CD4-positive, alpha-beta T cell treated with Interleukin-2 at 100 ng/mL for 4 hours (primary cell): ENCODE measurements around the gene CREBRF.
"Not testable (repeated sequence)": the region's sequence is repeated elsewhere in the genome, so short reads cannot be mapped to it uniquely, and the experiment has no call there.

Experiments
- DNase-seq: peaks from one replicate; pipeline ENCODE4 v3.0.0-alpha.2; 2020; ENCODE audit warnings: low spot score

The CREBRF gene

DNA sequence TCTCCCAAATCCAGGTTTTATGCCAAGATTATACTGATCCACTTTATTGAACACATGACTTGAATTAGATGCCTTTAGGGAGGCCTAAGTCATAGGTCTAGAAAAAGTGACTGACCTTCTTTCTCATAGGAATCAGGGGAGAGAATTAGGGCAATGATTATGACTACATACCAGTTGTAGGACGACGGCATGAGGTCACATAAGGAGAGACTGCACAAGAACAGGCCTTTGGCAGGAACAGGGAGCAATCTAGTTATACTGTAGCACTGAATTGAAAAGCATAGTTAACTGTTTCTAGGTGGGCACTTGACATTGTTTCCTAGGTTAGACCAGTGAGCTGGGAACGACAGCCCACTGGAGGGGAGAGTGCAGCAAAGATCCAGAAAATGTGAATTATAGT, 22.7 kb downstream of the CREBRF start:
- no peak for DNase-seq

- no peak for DNase-seq
Measured at GRCh38 chr5:173089581-173089980, 33.4 kb downstream of the CREBRF start.

DNA sequence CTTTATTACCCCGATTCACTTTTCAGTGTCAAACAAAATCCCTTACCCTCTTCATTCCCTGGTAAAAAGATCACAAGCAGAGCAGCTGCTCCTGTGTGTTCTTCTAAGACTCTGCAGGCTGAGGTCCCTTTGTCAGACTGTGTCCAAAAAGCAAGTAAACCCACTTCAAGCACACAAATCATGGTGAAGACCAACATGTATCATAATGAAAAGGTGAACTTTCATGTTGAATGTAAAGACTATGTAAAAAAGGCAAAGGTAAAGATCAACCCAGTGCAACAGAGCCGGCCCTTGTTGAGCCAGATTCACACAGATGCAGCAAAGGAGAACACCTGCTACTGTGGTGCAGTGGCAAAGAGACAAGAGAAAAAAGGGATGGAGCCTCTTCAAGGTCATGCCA, 34.5 kb downstream of the CREBRF start:
- no peak for DNase-seq

DNA sequence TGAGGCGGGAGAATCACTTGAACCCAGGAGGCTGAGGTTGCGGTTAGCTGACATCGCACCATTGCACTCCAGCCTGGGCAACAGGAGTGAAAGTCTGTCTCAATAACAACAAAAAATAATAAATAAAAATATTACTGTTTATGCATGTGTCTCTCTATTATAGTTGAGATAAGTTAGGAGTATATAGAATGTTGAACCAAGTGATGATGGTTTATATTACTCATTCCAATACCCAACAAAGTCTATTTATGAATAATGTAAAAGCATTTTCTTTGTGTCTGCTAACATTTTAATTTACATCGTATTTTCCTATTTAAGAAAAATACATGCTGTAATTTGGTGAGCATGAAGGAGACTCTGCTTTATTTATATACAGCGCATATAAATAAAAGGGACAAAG, 35.8 kb downstream of the CREBRF start:
- DNase-seq: no peak

- DNase-seq: no peak
Measured at GRCh38 chr5:173093606-173094005, 37.5 kb downstream of the CREBRF start.

DNA sequence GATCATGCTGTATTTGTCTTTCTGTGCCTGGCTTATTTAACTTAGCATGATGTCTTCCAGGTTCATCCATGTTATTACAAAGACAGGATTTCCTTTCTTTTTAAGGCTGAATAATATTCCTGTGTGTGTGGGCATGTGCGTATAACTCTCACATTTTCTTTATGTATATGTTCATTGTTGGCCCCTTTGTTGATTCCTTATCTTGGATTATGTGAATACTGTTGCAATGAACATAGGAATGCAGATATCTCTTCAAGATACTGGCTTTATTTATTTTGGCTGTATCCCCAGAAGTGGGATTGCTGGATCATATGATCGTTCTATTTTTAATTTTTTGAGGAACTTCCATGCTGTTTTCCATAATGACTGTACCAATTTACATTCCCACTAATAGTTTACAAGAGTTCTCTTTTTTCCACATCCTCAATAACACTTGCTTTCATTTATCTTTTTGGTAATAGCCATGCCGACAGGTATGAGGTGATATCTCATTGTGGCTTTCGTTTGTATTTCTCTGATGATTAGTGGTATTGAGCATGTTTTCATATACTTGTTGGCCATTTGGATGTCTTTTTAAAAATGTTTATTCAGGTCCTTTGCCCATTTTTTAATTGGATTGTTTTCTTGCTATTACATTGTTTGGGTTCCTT, 38.0 kb downstream of the CREBRF start:
- no peak for DNase-seq

DNA sequence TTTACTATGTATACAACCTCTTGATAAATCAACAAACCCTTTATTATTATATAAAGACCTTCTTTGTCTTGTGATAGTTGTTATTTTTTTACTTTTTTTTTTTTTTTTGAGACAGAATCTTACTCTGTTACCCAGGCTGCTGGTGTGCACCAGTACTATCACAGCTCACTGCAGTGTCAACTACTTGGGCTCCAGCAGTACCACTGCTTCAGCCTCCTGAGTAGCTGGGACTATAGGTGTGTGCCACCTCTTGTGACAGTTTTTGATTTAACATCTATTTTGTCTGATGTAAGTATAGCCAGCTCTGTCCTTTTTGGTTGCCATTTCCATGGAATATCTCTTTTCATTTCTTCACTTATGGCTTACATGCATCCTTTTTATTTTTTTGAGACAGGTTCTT, 42.6 kb downstream of the CREBRF start:
- no peak for DNase-seq

GRCh38 chr5:173099461-173099860, 43.3 kb downstream of the CREBRF start:
- DNase-seq: no peak

- no peak for DNase-seq
Measured at GRCh38 chr5:173101245-173101644, 45.1 kb downstream of the CREBRF start.

DNA sequence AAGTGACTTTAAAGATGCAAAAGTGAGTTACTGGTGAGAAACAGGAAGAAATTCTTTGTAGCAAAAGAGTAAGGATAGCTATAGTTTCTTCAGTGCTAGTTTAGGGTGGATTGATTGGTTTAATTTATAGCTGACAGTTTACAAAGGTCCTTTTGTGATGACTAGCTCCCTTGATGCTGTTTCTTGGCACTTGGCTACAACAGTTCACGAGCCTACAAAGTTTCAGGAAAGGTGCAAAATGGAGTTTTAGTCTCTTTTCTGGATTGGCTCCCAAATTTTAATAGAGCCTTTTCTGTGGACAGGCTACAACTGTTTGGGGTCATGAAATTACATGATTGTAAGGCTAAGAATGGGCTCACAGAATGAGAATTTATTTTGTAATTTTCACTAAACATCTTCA, 47.3 kb downstream of the CREBRF start:
- no peak for DNase-seq

- no peak for DNase-seq
Measured at GRCh38 chr5:173108914-173109313, 52.8 kb downstream of the CREBRF start.

DNA sequence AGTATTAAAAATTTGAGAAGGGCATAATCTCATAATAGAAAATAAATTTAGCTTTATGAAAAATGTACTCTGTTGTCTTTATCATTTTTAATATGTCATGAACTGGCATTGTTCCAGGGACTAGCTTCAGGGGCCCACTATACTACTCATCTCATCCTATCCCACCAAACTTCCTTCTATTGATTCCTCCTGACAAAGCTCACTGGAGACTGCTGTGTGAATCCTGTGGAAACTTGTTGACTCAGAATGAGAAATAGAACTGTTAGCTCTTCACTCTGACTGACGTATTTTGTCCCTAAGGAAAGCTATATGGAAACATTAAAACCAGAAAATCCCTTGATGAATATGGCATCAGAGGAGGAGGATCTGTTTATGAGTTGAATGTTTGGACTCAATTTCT, 58.4 kb downstream of the CREBRF start:
- no peak for DNase-seq

GRCh38 chr5:173119719-173120118, 63.6 kb downstream of the CREBRF start:
- DNase-seq: no peak

GRCh38 chr5:173123416-173123815, 67.3 kb downstream of the CREBRF start:
- DNase-seq: no peak

- not testable (repeated sequence) for DNase-seq
Measured at GRCh38 chr5:173132166-173132565, 76.0 kb downstream of the CREBRF start.

- no peak for DNase-seq
Measured at GRCh38 chr5:173138707-173139106, 82.6 kb downstream of the CREBRF start.

DNA sequence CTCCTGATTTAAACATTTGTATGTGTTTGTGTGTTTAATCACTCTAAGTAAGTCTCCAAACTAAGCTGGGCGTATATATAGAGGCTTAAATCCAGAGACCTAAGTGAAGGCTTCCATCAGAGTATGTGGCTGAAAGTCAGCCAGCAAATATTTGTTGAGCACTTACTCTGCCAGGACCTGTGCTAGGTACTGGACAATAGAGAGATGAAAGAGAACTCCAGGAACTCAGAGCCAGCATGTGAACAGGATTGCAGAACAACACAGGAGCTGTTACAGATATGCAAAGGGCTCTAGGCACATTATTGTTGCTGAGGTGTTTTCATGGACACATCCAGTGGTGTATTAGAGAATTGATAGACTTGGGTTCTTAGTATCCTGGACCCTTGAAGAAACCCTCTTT, 83.5 kb downstream of the CREBRF start:
- no peak for DNase-seq

- no peak for DNase-seq
Measured at GRCh38 chr5:173140769-173141168, 84.6 kb downstream of the CREBRF start.

GRCh38 chr5:173143567-173143966, 87.4 kb downstream of the CREBRF start:
- no peak for DNase-seq

DNA sequence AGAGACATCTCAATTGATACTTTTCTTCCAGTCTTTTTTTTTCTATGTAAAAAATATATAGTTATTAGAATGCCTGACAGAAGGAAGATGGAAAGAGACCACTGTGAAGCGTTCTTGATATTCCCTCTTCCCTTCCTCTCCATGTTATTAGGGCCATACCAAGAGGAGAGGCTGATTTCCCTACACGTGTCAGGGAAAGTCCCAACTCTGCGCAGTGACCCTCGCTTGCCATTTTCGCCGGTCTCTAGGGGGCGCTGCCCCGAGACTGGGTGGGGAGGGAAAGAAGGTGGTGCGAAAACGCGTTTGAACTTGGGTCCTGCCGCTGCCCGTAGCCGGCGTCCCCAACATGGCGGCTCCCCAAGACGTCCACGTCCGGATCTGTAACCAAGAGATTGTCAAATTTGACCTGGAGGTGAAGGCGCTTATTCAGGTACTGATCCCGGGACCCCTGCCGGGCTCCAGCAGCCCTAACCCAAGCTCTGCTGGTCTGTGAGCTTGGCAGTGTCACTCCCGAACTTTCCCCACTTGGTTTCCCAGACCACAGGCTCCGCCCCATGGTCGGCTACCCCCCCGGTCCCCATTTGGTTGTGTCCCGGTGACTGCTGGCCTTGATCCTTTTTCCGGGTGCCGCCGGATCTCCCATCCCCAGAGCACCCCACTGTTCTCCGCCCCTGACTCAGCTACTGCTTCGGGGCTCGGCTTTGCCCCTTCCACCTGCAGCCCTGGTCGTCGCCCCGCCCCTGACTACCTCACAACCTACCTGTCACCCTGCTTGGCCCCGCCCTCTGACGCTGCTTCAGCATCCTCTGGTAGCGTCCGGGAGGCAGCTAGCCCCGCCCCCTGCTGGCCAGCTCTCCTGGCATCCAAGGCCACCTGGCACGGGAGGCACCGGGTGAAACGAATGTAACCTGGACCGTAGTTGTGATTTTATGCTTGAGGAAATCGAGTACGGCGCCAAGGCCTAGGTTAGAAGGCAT, 88.3 kb downstream of the CREBRF start, which contains the start of gene BNIP1:
TSS of gene BNIP1 (plus strand) at position 332 of the 977 bp plus-strand sequence. CDS start at position 347, 15 bp downstream.
- DNase-seq: peak; percentile 97

DNA sequence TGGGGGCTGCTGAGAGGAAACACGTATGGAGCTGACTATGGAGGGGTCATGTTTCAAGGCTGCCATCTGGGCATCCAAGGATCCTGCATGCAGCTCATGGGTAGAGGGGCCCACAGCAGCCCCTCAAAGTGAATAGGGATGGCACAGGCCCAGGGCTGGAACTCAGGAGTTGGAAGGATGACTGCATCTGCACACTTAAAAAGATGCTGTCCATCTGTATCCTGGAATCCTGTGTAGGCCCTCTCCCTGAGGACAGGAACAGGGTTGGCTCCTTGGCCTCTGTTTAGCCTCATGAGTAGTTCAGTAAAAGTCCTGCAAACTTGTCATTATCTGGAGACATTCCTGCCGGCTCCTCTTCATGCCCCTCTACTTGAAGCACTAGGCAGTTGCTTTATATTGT, 92.2 kb downstream of the CREBRF start:
- DNase-seq: no peak

- no peak for DNase-seq
Measured at GRCh38 chr5:173152547-173152946, 96.4 kb downstream of the CREBRF start.

DNA sequence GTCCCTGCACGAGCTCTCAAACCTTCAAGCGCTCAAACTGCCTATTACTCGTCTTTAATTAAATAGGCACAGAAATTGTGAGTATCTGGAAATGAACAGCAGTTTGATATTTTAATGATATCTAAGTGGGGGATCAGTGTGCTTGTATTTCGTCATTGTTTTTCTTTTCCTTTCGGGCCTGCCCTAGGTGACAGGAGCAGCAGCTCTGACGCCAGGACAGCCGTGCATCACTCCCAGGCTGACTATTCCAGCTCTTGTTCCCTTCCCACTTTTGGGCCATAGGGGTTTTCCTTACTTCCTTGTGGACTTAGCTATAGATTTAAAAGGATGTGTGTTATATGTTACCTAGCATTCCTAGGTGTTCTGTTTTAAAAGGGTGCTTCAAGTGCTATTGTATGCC, 97.7 kb downstream of the CREBRF start:
- DNase-seq: no peak
